ENCODE results near the gene SPATS2L. TPM values are rescaled to one million over a fixed set of nuclear protein-coding genes. Genes with fewer than 3 reads are reported as not detected.

The SPATS2L gene
- total RNA-seq, 1 donor from 2014 or later = 65.6 TPM

- Histone ChIP-seq H3K4me3 (no peak overlapping the region), H3K4me1 (peaks cover 19% of the 10 kb centered on the region), H3K27ac (no peak overlapping the region), H3K27me3 (no peaks in the 10 kb centered on the region), H3K9me3 (no peaks in the 10 kb centered on the region), H3K36me3 (peaks cover 0 to 9% of the 10 kb centered on the region in 2 donors)
- TF ChIP-seq POLR2AphosphoS5 (IDR thresholded peaks at IDR 0.05; ENCODE audit: insufficient read depth in 1 of 2, low read depth in 1 of 2) (no peak), POLR2A (IDR thresholded peaks at IDR 0.05) (no peak), CTCF (IDR thresholded peaks at IDR 0.05) (no peak)
- DNase-seq (ENCODE audit: extremely low spot score in 2 of 2) = no peak
- intact Hi-C loops (cut with DNase I) = loop anchor here (10.0 kb wide), 1 partner anchor 150 kb away; the partner anchor contains the start of gene SPATS2L
Observed at GRCh38 chr2:200454927-200455801, 148.7 kb downstream of the SPATS2L start.

- intact Hi-C loops (cut with DNase I) = loop anchor here (10.0 kb wide), 1 partner anchor 151 kb away; the partner anchor contains the start of gene SPATS2L
- TF ChIP-seq POLR2AphosphoS5 (IDR thresholded peaks at IDR 0.05; ENCODE audit: insufficient read depth in 1 of 2, low read depth in 1 of 2) (no peak), CTCF (IDR thresholded peaks at IDR 0.05) (no peak), POLR2A (IDR thresholded peaks at IDR 0.05) (no peak)
- H3K9me3 ChIP-seq = no peaks in the 10 kb centered on the region
- H3K4me3 ChIP-seq = no peak overlapping the region
- H3K36me3 ChIP-seq = peaks cover 0 to 6% of the 10 kb centered on the region in 2 donors
- H3K4me1 ChIP-seq = peaks cover 19% of the 10 kb centered on the region
- no peaks in the 10 kb centered on the region for H3K27me3 ChIP-seq
- no peak overlapping the region for H3K27ac ChIP-seq
- no peak for DNase-seq (ENCODE audit: extremely low spot score in 2 of 2)
Observed at GRCh38 chr2:200455958-200456421, 149.5 kb downstream of the SPATS2L start.

- H3K4me3 ChIP-seq = no peak overlapping the region
- H3K36me3 ChIP-seq = peaks cover 0 to 6% of the 10 kb centered on the region in 2 donors
- intact Hi-C loops (cut with DNase I) = loop anchor here (10.0 kb wide), 1 partner anchor 152 kb away; the partner anchor contains the start of gene SPATS2L
- H3K27ac ChIP-seq = no peak overlapping the region
- H3K4me1 ChIP-seq = peaks cover 19% of the 10 kb centered on the region
- H3K27me3 ChIP-seq = no peaks in the 10 kb centered on the region
- DNase-seq (ENCODE audit: extremely low spot score in 2 of 2) = no peak
- H3K9me3 ChIP-seq = no peaks in the 10 kb centered on the region
- TF ChIP-seq POLR2A (IDR thresholded peaks at IDR 0.05) (no peak), CTCF (IDR thresholded peaks at IDR 0.05) (no peak), POLR2AphosphoS5 (IDR thresholded peaks at IDR 0.05; ENCODE audit: insufficient read depth in 1 of 2, low read depth in 1 of 2) (no peak)
Observed at GRCh38 chr2:200456567-200456966, 150.1 kb downstream of the SPATS2L start.

- no peak for TF ChIP-seq POLR2A (IDR thresholded peaks at IDR 0.05)
- TF ChIP-seq POLR2AphosphoS5 (IDR thresholded peaks at IDR 0.05; ENCODE audit: insufficient read depth in 1 of 2, low read depth in 1 of 2) = no peak
- no peak for TF ChIP-seq CTCF (IDR thresholded peaks at IDR 0.05)
- intact Hi-C loops (cut with DNase I) = loop anchor here (10.0 kb wide), 1 partner anchor 154 kb away; the partner anchor contains the start of gene SPATS2L
- Histone ChIP-seq H3K27me3 (no peaks in the 10 kb centered on the region), H3K9me3 (no peaks in the 10 kb centered on the region), H3K27ac (peak overlapping the region; percentile 43), H3K4me3 (no peak overlapping the region), H3K4me1 (peaks cover 19% of the 10 kb centered on the region), H3K36me3 (peaks cover 0 to 10% of the 10 kb centered on the region in 2 donors)
- DNase-seq (ENCODE audit: extremely low spot score in 2 of 2) = no peak
Observed at GRCh38 chr2:200459101-200459500, 152.6 kb downstream of the SPATS2L start.
